Upper lobe of left lung (tissue), 4 donors: ENCODE measurements around the gene SLIT1.

Experiments
- POLR2A ChIP-seq, 4 donors: fragments of 450-650 bp; IDR thresholded peaks; one replicate each; pipeline ENCODE4 v1.5.1; 2016 to 2017; ENCODE audit warnings: antibody characterized with exemption in 4 of 4, mild to moderate bottlenecking in 2 of 4
- POLR2AphosphoS5 ChIP-seq, 2 donors: sonication (generic); formaldehyde crosslinking; IDR thresholded peaks; one replicate each; pipeline ENCODE4 v1.5.1; 2017; ENCODE audit warnings: antibody characterized with exemption in 2 of 2
- TF ChIP-seq, protein P1 (sequence below), 6 experiments: fragments of 450-650 bp in 4 of 6; fragments of 200-600 bp in 2 of 6; sonication (generic) in 2 of 6; IDR thresholded peaks; one replicate each; pipeline ENCODE4 v1.5.1; 2016 to 2019; ENCODE audit warnings: antibody characterized with exemption in 6 of 6

DNA sequence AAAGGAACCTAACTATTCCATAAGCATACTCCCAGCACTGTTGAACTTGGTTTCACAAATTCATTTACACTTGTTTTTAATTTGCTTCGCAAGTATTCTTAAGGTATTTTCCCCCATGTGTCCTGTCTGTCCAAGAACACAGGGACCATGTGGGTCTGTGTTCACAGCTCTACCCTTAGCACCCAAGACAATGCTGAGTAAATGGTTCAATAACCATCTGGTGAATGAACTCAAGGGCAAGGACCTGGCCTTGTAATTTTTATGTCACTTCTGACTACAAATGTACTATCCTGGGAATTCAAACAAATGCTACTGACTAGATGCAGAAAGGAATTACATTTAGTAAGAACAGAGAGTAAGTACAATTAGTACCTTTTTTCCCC is 43.0 kb upstream of the SLIT1 start:
- TF ChIP-seq, protein P1, sequence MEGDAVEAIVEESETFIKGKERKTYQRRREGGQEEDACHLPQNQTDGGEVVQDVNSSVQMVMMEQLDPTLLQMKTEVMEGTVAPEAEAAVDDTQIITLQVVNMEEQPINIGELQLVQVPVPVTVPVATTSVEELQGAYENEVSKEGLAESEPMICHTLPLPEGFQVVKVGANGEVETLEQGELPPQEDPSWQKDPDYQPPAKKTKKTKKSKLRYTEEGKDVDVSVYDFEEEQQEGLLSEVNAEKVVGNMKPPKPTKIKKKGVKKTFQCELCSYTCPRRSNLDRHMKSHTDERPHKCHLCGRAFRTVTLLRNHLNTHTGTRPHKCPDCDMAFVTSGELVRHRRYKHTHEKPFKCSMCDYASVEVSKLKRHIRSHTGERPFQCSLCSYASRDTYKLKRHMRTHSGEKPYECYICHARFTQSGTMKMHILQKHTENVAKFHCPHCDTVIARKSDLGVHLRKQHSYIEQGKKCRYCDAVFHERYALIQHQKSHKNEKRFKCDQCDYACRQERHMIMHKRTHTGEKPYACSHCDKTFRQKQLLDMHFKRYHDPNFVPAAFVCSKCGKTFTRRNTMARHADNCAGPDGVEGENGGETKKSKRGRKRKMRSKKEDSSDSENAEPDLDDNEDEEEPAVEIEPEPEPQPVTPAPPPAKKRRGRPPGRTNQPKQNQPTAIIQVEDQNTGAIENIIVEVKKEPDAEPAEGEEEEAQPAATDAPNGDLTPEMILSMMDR (IDR thresholded peaks at IDR 0.05) = no peak
- TF ChIP-seq POLR2A (IDR thresholded peaks at IDR 0.05) = no peak
- TF ChIP-seq POLR2AphosphoS5 (IDR thresholded peaks at IDR 0.05) = no peak
